Upper lobe of right lung (tissue), 1 donor: ENCODE measurements around the gene MALSU1. TPM values are rescaled to one million over a fixed set of nuclear protein-coding genes. Genes with fewer than 3 reads are reported as not detected.
"Not testable (repeated sequence)": the region's sequence is repeated elsewhere in the genome, so short reads cannot be mapped to it uniquely, and the experiment has no call there.

Source experiments
- ATAC-seq: fragments of 200-7000 bp; cut with Tn5 transposase; one replicate; pipeline ENCODE4 v1.9.1; 2020; ENCODE audit warnings: mild to moderate bottlenecking, moderate library complexity
- DNase-seq: peaks from one replicate; pipeline ENCODE4 v3.0.0-alpha.2; 2020
- H3K27ac ChIP-seq: fragments of 200-600 bp; one replicate; pipeline ENCODE4 v1.8.0; 2022
- H3K27me3 ChIP-seq: fragments of 200-600 bp; one replicate; pipeline ENCODE4 v1.8.0; 2022; ENCODE audit warnings: mild to moderate bottlenecking
- H3K36me3 ChIP-seq: fragments of 200-600 bp; one replicate; pipeline ENCODE4 v1.8.0; 2022
- H3K4me1 ChIP-seq: fragments of 200-600 bp; one replicate; pipeline ENCODE4 v1.8.0; 2022
- H3K4me3 ChIP-seq: fragments of 200-600 bp; one replicate; pipeline ENCODE4 v1.8.0; 2022; ENCODE audit warnings: mild to moderate bottlenecking
- H3K9me3 ChIP-seq: fragments of 200-600 bp; one replicate; pipeline ENCODE4 v1.8.0; 2022
- intact Hi-C: fragments of 100-400 bp; cut with DNase I; formaldehyde crosslinking; loops from one replicate; pipeline ENCODE4 v1.11.0; 2022
- total RNA-seq: library from RNA; stranded (reverse); fragmentation: NEBNext Ultra II Directional; extraction: Animal tissue kit (Norgen Biotek cat#: 25700); gene quantifications from one replicate; pipeline ENCODE4 v1.2.1, GENCODE V29; 2021
- TF ChIP-seq, protein P1 (sequence below): fragments of 200-600 bp; IDR thresholded peaks from one replicate; pipeline ENCODE4 v1.8.0; 2022; ENCODE audit warnings: antibody characterized with exemption
- donor health status: DM: no; HTN: yes; CAD: no; lungs with severe emphysema.

The MALSU1 gene
- total RNA-seq, 1 donor from 2014 or later = 42.2 TPM

DNA sequence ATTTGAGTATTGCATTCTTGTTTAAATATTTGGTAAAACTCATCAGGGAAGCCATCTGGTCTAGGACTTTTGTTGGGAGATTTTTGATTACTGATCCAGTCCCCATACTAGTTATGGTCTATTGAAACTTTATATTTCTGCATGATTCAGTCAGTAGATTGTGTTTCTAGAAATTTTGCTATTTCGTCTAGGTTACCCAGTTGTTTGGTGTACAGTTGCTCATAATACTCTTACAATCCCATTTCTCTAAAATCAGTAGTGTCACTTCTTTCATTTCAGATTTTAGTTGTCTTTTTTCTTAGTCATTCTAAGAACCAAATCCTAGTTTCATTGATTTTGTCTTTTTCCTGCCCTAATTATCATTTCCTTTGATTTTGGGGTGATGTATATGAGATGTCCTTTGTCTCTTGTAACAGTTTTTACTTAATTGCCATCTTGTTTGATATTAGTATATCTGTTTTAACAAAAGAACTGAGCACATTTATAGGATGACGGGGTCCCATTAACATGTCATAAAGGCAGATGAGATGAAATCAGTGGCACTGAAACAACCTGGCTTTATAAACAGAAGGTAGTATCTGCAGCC lies 7.9 kb downstream of the MALSU1 start:
- Histone ChIP-seq H3K4me1 (peaks cover 4% of the 10 kb centered on the region), H3K27me3 (no peaks in the 10 kb centered on the region), H3K4me3 (no peak overlapping the region), H3K9me3 (no peaks in the 10 kb centered on the region), H3K27ac (no peak overlapping the region), H3K36me3 (peaks cover 55% of the 10 kb centered on the region)
- ATAC-seq (no peak), DNase-seq (no peak)
- TF ChIP-seq, protein P1, sequence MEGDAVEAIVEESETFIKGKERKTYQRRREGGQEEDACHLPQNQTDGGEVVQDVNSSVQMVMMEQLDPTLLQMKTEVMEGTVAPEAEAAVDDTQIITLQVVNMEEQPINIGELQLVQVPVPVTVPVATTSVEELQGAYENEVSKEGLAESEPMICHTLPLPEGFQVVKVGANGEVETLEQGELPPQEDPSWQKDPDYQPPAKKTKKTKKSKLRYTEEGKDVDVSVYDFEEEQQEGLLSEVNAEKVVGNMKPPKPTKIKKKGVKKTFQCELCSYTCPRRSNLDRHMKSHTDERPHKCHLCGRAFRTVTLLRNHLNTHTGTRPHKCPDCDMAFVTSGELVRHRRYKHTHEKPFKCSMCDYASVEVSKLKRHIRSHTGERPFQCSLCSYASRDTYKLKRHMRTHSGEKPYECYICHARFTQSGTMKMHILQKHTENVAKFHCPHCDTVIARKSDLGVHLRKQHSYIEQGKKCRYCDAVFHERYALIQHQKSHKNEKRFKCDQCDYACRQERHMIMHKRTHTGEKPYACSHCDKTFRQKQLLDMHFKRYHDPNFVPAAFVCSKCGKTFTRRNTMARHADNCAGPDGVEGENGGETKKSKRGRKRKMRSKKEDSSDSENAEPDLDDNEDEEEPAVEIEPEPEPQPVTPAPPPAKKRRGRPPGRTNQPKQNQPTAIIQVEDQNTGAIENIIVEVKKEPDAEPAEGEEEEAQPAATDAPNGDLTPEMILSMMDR = no peak
- intact Hi-C loops = no loop called here

GRCh38 chr7:23308754-23309153 lies 9.6 kb downstream of the MALSU1 start:
- no peak overlapping the region for H3K27ac ChIP-seq
- TF ChIP-seq, protein P1 = no peak
- DNase-seq (no peak), ATAC-seq (no peak)
- no peaks in the 10 kb centered on the region for H3K9me3 ChIP-seq
- no peak overlapping the region for H3K4me3 ChIP-seq
- intact Hi-C loops = no loop called here
- no peaks in the 10 kb centered on the region for H3K27me3 ChIP-seq
- peaks cover 44% of the 10 kb centered on the region for H3K36me3 ChIP-seq
- H3K4me1 ChIP-seq = no peaks in the 10 kb centered on the region

GRCh38 chr7:23312141-23312540 lies 13.0 kb downstream of the MALSU1 start:
- H3K36me3 ChIP-seq = peaks cover 38% of the 10 kb centered on the region
- intact Hi-C loops, H3K27ac ChIP-seq, H3K27me3 ChIP-seq, ATAC-seq, H3K4me1 ChIP-seq, H3K4me3 ChIP-seq, DNase-seq, H3K9me3 ChIP-seq: not testable (repeated sequence)

DNA sequence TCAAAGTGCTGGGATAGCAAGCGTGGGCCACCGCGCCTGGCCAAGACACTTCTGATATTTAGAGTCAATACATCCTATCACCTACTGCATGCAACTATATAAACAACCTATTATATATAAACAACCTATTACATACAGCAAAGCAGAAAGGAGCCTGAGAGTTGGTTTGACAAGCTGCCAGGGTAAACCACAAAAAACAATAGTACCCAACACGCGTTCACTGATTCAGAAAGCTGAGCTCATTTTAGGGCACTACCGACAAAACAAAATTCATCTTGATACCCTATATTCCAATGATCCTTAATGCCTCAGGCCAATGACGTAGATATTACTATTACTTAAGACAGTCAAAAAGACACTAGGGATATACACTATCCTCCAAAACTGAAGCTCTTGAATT lies 16.2 kb downstream of the MALSU1 start:
- Histone ChIP-seq H3K4me3 (no peak overlapping the region), H3K27ac (no peak overlapping the region), H3K27me3 (no peaks in the 10 kb centered on the region), H3K9me3 (no peaks in the 10 kb centered on the region), H3K4me1 (no peaks in the 10 kb centered on the region), H3K36me3 (peaks cover 10% of the 10 kb centered on the region)
- TF ChIP-seq, protein P1 = no peak
- intact Hi-C loops = no loop called here
- no peak for DNase-seq
- no peak for ATAC-seq

DNA sequence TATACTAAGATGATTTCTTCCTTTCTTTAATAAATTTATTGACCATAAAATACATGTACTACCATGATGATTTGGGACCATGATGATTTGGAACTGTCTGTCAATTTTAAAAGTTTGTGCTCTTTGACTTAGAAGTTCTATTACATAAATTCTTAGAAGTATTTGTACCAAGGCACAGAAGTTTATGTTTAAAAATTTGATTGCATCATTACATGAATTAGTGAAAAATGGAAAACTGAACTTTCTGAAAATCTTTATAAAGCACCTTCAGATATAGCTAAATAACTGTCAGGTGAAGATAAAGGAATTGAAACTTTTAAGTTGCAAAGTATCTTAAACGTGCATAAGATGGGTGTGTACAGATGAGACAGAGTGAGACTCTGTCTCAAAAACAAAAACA lies 32.0 kb downstream of the MALSU1 start:
- Histone ChIP-seq H3K27me3 (no peaks in the 10 kb centered on the region), H3K27ac (no peak overlapping the region), H3K4me1 (peaks cover 36% of the 10 kb centered on the region), H3K4me3 (no peak overlapping the region), H3K9me3 (no peaks in the 10 kb centered on the region), H3K36me3 (no peaks in the 10 kb centered on the region)
- intact Hi-C loops = no loop called here
- TF ChIP-seq, protein P1 = no peak
- no peak for ATAC-seq
- no peak for DNase-seq

- Histone ChIP-seq H3K36me3 (no peaks in the 10 kb centered on the region), H3K27ac (no peak overlapping the region), H3K4me1 (peaks cover 36% of the 10 kb centered on the region), H3K9me3 (no peaks in the 10 kb centered on the region), H3K27me3 (no peaks in the 10 kb centered on the region), H3K4me3 (no peak overlapping the region)
- TF ChIP-seq, protein P1 = no peak
- ATAC-seq (no peak), DNase-seq (no peak)
- intact Hi-C loops = no loop called here
Measured at GRCh38 chr7:23332193-23332592, 33.1 kb downstream of the MALSU1 start.
